ENCODE data around the gene DCST1.

The DCST1 gene

DNA sequence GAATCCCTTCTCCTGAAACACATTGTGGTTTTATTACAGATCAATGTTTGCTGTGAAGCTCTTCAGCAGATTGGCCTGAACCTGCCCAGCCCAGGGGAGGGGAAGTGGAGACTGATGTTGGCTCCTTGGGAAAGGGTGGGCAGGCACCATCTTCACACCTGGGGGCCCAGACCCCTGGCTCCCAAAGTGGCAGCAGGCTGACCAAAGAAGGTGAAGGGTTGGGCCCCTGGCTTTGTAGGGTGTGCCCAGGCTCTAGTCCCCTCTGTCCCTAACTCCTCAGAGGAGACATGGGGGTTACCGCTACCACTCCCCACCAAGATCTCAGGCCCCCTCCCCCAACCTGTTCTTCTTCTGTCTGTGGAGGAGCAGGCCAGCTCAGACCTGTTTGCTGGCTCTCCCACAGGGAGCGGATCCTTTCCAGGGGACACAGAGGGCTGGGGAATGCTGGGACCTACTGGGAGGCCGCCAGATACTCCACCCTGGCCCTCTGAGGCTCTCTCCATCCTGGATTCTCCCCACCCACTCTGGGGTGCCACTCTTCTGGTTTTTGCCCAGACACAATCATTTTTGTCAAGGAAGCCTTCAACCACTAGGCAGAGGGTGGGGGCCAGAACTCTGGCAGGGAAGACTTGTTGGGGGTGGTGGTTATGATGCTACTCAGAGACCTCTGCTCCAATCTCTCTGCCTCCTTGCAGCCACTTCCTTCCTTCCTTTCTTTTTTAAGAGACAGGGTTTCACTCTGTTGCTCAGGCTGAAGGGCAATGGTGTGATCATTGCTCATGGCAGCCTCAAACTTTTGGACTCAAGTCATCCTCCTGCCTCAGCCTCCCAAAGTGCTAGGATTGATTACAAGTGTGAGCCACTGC, 40.0 kb downstream of the DCST1 start:
- TF ChIP-seq, protein P1, sequence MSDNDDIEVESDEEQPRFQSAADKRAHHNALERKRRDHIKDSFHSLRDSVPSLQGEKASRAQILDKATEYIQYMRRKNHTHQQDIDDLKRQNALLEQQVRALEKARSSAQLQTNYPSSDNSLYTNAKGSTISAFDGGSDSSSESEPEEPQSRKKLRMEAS (IDR thresholded peaks at IDR 0.05), result no peak
- TF ChIP-seq TEAD4 (IDR thresholded peaks at IDR 0.05) (no peak), TAF1 (IDR thresholded peaks at IDR 0.05; ENCODE audit: low read depth) (no peak), YY1 (IDR thresholded peaks at IDR 0.05; ENCODE audit: low read depth) (no peak), RAD21 (IDR thresholded peaks at IDR 0.05; ENCODE audit: low read depth) (no peak), ZBTB7A (IDR thresholded peaks at IDR 0.05; ENCODE audit: low read depth) (no peak), CREB1 (IDR thresholded peaks at IDR 0.05; ENCODE audit: low read depth) (no peak), EGR1 (IDR thresholded peaks at IDR 0.05) (no peak), EP300 (IDR thresholded peaks at IDR 0.05; ENCODE audit: borderline replicate concordance) (no peak), REST (IDR thresholded peaks at IDR 0.05; ENCODE audit: low read depth) (no peak), NFIC (IDR thresholded peaks at IDR 0.05) (no peak), CEBPB (IDR thresholded peaks at IDR 0.05) (no peak), FOXM1 (IDR thresholded peaks at IDR 0.05; ENCODE audit: borderline replicate concordance, low read depth) (no peak), TCF12 (IDR thresholded peaks at IDR 0.05; ENCODE audit: low read depth) (no peak)
- TF ChIP-seq, protein P2, sequence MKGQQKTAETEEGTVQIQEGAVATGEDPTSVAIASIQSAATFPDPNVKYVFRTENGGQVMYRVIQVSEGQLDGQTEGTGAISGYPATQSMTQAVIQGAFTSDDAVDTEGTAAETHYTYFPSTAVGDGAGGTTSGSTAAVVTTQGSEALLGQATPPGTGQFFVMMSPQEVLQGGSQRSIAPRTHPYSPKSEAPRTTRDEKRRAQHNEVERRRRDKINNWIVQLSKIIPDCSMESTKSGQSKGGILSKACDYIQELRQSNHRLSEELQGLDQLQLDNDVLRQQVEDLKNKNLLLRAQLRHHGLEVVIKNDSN (IDR thresholded peaks at IDR 0.05), result no peak

DNA sequence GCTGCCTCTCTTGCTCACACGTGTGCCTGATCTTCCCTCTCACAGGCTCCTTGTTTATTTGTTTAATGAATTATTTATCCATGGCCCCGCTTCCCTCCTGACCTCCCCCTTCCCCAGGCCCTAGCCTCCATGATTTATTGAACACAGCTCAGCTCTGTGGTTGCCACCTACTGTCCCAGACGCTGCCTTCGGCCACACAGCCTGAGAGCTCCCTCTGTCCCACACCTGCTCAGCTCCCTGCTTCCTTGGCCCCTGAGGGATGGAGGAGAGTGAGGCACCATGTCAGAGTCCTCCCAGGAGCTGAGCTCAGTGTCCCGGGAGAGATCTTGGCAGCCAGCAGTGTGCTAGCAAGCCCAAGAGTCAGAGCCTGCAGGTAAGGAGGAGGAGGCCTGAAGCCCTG, 41.9 kb downstream of the DCST1 start:
- TF ChIP-seq REST (IDR thresholded peaks at IDR 0.05; ENCODE audit: low read depth) (no peak), NFIC (IDR thresholded peaks at IDR 0.05) (no peak), EP300 (IDR thresholded peaks at IDR 0.05; ENCODE audit: borderline replicate concordance) (no peak), TCF12 (IDR thresholded peaks at IDR 0.05; ENCODE audit: low read depth) (no peak), CEBPB (IDR thresholded peaks at IDR 0.05) (no peak), FOXM1 (IDR thresholded peaks at IDR 0.05; ENCODE audit: borderline replicate concordance, low read depth) (no peak)
- TF ChIP-seq, protein P2 (IDR thresholded peaks at IDR 0.05), result no peak
- TF ChIP-seq, protein P1 (IDR thresholded peaks at IDR 0.05), result no peak

GRCh38 chr1:155076371-155076770, 42.7 kb downstream of the DCST1 start:
- TF ChIP-seq, protein P1 (IDR thresholded peaks at IDR 0.05), result no peak
- TF ChIP-seq EGR1 (IDR thresholded peaks at IDR 0.05) (no peak), YY1 (IDR thresholded peaks at IDR 0.05; ENCODE audit: low read depth) (no peak), ZBTB7A (IDR thresholded peaks at IDR 0.05; ENCODE audit: low read depth) (no peak)

- no peak for TF ChIP-seq FOXM1 (IDR thresholded peaks at IDR 0.05; ENCODE audit: borderline replicate concordance, low read depth)
- TF ChIP-seq REST (IDR thresholded peaks at IDR 0.05; ENCODE audit: low read depth), result no peak
- TF ChIP-seq TAF1 (IDR thresholded peaks at IDR 0.05; ENCODE audit: low read depth), result no peak
- no peak for TF ChIP-seq ZBTB7A (IDR thresholded peaks at IDR 0.05; ENCODE audit: low read depth)
- TF ChIP-seq, protein P1 (IDR thresholded peaks at IDR 0.05), result no peak
- no peak for TF ChIP-seq RAD21 (IDR thresholded peaks at IDR 0.05; ENCODE audit: low read depth)
- no peak for TF ChIP-seq EGR1 (IDR thresholded peaks at IDR 0.05)
- TF ChIP-seq YY1 (IDR thresholded peaks at IDR 0.05; ENCODE audit: low read depth), result no peak
- no peak for TF ChIP-seq CEBPB (IDR thresholded peaks at IDR 0.05)
- TF ChIP-seq NFIC (IDR thresholded peaks at IDR 0.05), result no peak
- TF ChIP-seq, protein P2 (IDR thresholded peaks at IDR 0.05), result no peak
- TF ChIP-seq EP300 (IDR thresholded peaks at IDR 0.05; ENCODE audit: borderline replicate concordance), result no peak
- no peak for TF ChIP-seq CREB1 (IDR thresholded peaks at IDR 0.05; ENCODE audit: low read depth)
- no peak for TF ChIP-seq TEAD4 (IDR thresholded peaks at IDR 0.05)
- TF ChIP-seq TCF12 (IDR thresholded peaks at IDR 0.05; ENCODE audit: low read depth), result no peak
These were observed 43.7 kb downstream of the DCST1 start for GRCh38 chr1:155077346-155077745.

All from Ishikawa (cell line).